ENCODE data around the gene NCK2.

NCK2 gene

DNA sequence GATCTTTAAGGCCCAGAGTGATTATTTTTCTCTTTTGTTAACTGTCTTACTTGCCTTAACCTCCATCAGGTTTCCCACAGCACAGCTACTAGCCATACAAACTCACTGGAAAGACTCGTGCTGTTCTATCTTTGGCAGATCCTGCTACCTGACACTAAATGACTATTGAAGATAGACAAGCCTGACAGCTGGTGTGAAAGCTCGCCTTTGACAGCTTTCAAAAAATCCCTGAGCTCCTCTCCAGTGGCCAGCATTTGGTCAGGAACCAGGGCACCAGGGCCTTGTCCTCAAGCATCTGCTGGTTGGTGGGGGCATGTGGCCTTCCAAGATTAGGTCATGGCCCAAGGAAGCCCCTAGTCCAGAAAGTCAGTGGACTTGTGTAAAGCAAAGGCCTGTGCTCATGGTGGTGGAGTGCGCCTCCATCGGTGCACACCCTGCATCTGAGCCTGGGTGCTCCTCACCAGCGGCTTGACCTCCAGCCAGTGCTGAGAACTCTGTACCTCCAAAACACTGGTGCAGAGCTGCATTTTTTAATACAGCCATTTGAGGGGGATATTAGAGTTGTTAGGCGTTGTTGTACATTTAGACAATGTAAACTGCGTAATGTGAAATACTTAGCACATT is 158.5 kb downstream of the NCK2 start:
- no peak for DNase-seq

DNA sequence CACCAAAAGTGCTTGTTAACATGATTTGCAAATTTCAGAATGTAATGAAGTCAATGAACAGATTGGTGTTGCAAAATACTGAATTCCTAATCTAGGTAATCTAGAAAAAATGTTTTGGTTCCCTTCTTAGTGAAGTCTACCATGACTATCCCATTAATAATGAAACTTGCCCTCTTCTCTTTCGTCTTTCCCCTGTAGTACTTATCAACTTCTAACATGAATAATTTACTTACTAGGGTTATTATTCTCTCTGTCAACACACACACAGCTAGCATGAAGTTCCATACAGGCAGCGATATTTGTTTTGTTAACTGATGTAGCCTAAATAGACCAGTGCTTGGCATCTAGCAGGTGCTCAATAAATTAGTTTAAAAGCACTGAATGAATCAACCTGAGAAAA is 160.2 kb downstream of the NCK2 start:
- DNase-seq, result no peak

DNA sequence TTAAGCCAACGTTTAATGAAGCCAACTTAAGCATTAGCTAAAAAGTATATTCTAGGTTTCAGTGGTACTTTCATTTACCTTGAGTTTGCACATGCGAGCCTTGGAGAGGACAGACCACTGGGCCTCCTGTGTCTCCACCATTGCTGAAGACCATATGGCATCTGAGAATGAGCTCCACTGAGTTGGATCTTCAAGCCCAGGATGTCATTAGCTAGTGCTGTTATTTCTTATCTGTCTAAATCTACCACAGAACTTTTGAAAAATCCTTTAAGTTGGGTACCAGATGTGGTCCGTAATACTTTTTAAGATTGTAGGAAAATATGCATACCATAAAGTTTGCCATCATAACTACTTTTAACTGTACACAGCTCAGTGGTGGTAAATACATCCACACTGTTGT is 161.8 kb downstream of the NCK2 start:
- DNase-seq, result no peak

DNA sequence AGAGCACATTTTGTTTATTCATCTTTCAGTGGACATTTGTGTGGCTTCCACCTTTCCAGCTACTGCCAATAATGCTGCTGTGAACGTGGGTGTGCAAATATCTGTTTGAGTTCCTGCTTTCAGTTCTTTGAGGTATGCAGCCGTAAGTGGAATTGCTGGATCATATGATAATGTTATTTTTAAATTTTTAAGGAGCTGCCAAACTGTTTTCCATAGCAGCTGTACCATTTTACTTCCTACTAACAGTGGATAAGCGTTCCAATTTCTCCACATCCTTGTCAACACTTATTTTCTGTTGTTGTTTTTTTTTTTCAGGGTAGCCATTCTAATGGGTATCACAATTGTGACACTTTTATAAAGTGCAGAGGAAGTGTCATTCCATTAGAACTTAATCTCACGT is 162.5 kb downstream of the NCK2 start:
- no peak for DNase-seq

DNA sequence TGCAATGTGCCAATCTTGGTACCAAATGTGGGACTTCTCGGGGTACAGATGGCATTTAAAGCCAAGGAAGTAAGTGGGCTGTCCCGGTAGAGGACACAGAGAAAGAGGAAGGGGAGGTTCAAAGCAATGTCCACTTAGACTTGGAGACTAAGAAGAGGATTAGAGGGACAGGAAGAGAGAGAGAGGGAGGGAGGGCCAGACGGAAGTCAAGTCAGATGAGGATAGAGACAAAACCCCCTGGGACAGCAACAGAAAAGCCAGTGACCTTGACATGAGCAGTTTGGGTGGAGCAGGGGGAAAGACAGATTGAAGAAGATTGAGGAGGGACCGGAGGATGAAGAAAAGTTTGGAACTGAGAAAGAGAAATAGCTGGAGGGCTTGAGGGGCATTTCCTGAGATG is 164.5 kb downstream of the NCK2 start:
- DNase-seq, result no peak

DNA sequence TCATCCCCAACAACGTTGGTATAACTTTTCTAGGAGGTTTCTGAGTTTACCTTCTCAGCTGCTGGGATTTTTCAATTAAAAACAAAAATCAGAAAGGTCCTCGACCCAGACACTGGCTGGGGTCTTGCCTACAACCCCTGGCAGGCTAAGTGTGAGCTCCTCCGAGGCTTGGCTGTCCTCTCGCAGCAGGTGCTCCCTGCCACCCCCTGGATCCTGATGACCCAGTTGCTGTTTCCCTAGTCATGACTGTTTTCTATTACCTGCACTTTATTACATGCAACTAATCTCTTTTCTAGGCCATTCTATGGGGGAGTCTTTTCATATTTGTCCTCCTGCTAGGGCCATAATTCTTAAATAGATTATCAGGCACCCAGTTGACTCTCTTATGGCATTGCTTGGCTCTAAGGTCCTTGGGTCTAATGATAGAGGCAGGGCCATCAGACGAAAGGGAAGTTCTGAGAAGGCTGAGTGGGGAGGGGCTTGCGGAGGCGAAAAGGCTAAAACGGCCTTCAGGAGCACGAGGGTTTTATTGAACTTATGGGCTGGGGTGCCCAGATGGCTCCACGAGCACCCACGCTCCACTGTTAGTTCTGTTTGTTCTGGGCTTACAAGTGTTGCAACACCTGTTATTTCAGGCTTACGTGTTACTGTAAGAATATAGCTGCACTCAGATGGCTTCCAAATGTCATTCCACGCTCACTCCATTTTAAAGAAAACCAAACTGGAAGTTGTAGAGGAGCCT is 166.0 kb downstream of the NCK2 start:
- DNase-seq, result no peak

DNA sequence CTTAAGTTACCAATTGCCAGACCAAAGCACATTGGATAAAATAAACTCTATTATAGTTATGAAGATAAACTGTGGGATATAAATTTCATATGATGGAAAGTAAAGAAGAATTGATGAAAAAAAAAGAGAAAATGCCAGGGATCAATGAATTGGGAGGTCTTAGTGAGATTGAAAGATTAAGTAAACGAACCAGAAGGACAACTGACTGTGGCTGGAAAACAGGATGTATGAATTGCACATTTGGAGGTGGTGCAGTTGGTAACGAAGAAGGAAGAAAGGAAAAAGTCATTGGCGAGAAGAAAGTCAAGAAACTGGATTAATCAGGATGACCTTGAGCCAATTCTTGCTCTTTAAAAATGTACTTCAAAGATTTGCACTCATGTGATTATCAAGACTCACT is 166.7 kb downstream of the NCK2 start:
- DNase-seq, result no peak

DNA sequence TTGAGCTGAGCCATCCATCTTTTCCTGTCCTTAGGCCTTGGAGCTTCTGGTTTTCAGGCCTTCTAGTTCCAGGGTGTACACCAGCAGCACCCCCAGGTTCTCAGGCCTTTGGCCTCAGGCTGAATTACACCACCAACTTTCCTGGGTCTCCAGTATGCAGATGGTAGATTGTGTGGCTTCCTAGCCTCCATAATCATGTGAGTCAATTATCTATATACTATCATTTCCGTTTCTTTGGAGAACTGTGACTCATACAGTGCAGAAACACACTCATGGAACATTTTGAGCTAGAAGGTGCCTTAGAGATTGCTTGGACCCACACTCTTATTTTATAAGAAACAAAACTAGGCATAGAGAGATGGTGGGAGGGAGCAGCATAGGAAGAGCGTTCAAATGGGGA is 167.4 kb downstream of the NCK2 start:
- DNase-seq, result peak; percentile 29

DNA sequence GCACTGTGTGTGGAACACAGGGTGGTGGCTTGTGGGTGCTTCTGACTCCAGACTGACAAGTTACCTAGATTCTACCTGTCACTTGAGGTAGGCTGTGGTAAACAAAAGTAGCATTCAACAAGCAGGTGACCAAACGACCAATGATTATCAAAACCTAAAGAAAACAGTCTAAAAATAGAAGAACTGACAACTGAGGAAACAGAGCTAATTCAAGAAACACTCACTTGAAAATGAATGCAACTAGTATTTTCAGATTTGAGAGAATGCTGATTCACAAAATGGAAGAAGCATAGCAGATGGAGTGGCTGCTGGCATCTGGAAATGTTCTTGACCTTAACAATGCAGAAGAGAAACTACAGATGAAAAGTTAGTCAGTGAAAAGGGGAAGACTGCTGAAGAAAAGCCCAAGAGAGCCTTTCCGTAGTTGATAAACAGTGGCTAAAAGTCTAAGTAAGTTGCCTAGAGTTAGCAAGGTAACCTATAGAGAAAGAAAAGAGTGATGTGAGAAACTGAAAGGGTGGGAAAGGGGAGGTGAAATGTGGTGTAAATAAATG is 170.4 kb downstream of the NCK2 start:
- DNase-seq, result no peak

DNA sequence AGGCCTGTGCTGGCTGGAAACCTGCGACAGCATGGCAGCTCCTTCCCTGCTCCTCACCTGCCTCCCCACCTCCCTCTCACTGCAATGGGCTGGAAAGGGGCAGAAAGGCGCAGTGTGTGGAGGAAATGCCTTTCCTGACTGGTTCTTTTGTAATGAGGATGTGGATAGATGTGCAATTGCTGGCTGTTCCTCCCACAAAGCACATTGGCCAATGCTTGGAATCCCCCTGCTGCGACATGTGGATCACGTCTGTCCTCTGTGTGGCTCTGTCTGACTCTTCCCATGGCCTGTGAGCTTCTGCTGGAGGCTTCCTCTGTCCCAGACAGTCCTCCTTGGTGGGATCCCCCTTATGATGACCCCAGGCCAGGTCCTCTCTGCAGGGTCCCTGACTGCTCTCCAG is 172.5 kb downstream of the NCK2 start:
- peak; percentile 43 for DNase-seq

DNA sequence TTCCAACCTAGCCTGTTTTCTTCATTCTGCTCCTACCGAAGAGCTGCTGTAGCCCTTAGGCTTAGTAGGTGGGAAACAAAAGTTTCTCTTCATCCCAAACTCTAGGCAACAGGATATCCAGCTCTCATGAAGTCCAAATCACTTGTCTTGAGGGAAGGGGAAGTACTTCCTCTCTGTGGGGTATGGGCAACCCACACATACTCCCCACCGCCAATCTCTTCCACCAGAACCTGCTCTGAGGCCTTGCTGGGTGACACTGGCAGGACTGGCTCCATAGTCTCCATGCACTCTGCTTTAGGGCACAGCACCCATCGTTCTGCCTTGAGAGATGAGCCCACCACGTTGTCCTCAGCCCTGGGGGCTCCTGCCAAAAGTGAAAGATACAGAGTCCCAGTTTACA is 173.0 kb downstream of the NCK2 start:
- DNase-seq, result peak; percentile 28

DNA sequence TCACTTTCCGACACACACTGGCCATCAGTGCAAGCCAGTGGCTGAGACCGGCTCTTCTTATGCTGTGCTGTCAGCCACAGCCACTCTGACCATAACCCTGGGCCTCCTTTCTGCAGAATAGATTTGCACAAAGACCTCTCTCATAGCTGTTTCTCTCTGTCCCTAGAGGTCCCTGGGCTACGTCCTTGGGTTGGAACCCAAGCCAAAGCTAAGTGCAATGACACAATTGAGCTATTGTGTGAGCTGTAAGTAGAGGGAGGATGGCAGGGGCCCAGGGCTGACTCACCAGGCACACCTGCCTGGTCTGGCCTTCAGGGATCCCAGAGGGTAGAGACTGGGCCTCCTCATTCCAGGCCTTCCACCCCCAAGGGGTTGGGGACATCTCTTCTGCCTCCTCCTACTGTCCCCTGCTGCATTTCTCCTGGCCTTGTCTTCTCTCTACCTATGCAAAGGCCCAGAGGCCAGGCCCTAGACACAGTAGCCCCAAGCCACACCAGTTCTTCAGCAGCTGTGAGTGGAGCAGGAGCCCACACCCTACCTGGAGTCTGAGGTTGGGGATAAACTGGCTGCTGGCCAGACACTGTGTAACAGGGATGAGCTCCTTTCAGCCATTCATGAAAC is 174.6 kb downstream of the NCK2 start:
- DNase-seq, result peak; percentile 46

DNA sequence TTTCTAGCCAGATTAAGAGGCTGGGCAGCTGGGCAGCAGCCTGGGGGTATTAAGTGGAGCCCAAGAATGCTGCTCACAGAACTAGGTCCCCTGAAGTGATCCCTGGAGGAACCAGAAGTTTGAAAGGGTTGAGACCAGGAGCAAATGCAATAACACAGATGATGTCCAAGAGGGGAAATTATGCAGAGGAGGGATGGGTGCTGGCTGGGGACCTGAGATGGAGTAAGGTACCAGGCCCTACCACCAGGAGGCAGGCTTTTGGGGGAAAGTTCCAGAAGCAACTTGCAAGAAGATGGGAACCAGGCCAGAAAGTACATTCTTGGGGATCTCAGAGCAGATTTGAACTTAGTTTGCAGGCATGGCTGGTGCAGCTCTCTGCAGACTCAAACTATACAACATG is 175.1 kb downstream of the NCK2 start:
- peak; percentile 67 for DNase-seq

DNA sequence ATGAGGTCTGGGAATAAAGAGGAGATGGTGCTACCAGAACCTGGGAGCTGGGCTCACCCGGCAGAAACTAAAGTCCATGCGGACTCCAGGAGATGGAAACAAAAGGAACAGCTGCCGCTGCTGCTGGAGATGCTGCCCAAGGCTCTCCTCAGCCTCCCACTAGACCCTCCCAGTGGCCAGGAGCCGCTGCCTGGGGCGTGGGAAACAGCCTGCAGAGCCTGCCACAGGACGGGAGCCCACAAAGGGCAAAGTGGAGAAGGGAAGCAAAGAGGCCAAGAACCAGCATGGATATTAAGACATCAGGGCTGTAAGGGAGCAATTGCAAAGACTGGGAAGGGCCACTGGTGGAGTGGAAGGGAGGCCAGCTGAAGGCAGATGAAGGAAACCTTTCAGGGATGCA is 179.6 kb downstream of the NCK2 start:
- DNase-seq, result peak; percentile 23

DNA sequence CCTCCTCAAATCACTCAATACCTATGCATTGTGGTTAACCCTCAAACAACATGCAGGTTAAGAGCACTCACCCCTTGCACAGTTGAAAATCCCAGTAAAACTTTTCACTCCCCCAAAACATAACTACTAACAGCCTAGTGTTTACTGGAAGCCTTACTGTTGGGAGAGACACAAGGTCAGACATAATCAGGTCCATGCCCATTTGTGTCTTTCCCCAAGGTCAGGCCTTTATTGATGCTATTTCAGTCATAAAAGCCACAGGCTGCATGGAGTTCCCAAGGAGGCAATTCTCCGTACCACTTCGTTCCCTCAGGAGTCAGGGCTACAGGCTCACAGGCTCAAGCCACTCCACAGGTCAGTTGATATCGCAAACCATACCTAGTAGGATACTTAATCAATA is 180.2 kb downstream of the NCK2 start:
- peak; percentile 22 for DNase-seq

DNA sequence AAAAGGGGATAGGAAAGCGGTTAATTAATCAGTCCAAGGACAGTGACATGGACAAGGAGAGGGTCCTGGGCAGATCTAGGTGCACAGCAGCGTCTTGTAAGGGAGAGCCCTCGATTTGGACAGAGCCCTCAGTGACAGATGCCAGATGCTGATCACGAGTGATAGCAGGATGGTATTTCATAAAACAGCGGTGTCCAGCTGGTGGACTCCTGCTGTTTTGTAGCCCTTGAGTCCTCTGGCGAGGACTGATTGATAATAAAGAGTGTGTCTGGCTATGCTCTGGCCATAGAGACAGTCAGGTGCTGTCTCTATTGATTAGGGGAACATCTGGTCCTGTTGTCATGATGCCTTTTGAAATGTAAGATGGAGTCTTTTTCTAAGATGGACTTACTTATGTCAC is 180.7 kb downstream of the NCK2 start:
- DNase-seq, result peak; percentile 37

DNA sequence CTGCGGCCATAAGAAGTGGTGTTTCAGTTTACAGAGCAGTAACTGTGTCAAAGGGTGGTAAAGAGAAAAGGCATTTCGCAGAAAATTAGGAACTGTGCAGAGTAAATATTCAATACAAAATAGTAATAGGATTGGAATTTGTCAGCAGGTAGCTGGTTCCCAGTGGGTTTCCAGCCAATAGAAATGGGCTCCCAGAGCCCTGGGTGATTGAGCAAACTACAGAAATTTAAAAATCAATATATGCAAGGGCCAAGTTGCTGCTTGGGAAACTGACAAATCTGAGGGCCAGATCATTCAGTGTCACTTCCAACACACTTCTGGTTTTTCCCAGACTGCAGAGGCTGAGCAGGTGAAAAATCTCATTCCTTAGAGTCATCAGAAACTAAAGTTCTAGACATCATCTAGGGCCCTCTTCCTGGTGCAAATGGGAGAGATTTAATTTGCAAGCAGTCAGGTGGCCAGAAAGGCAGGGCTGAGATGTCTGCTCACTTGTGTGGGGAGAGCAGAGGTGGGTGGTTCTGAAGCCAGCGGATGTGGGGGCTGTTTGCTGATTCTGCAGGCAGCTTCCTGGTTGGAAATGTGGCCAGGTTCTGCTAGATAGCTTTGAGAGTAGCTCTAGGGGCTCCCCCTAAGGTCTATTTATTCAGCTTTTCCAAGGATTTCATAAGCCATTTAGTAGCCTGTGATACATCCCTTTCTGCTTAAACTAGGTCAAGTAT is 182.4 kb downstream of the NCK2 start:
- peak; percentile 63 for DNase-seq

DNA sequence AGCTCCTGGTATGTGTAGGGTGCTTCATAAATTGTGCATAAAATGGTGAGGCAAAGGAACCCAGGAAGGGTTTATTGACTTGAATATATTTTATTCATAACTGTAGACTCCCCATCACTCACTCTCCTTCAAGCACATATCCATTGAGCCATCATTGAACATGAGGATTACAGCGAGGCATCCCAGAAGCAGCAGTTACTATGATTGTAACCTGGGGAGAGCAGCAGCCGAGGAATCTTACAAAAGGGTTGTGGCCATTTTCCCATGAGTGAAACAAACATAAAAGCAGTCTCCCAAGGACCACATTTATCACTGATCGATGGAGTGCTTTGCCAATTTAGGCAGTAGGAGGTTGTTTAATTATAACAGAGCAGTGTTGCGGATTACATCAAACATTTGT is 183.4 kb downstream of the NCK2 start:
- DNase-seq, result peak; percentile 34

DNA sequence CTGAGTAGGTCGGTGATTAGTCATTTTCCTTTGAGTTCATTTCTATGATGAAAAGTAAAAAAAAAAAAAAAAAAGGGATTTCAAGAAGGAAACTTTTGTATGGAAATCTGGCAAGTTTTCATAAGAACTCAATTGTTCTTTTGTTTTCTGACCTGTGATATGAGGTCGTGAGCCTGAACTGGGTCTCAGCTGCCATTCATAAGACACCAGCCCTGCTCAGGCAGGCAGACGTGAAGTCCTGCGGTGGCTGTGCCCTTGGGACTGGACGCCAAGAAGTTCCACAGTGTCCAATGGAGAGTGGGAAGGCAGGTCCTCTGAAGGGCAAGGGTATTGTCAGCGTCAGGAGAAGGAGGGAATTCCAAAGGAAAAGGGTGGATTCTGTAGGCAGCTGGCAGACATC is 183.9 kb downstream of the NCK2 start:
- DNase-seq, result peak; percentile 46

DNA sequence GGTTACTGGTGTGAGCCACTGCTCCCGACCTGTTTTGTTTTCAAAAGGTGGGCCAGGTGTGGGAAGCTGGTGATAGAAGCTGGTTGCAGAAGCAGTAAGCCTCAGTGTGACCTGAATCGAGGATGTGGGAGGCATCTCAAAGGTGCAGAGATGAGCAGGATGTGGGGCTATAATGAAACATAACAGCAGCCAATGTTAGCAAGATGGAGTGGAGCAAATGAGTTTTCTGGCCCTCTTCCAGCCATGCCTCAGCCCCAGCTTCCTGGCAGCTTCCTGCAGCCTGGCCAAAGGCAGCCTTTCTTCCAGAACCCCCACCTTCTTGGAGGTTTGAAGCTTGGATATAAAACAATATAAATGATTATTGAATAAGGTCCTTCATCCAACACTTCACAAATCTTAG is 184.8 kb downstream of the NCK2 start:
- DNase-seq, result no peak

DNA sequence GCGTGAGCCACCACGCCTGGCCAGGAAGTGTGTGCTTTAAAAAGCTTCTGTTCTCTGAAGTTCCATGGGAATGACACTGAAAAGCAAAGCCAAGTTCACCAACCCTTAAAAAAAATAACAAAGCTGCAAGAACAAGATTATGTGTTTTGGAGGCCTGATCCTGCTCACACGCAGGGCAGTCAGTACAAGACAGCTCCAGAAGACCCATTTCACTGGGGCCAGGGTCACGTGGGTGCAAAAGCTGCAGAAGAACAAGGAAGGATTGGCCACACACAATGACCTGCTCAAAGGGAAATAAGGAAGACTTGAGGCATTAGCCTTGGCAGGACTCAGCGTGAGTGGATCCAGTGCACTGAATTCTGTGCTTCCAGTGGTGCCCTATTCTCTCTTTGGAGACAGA is 187.9 kb downstream of the NCK2 start:
- peak; percentile 20 for DNase-seq

DNA sequence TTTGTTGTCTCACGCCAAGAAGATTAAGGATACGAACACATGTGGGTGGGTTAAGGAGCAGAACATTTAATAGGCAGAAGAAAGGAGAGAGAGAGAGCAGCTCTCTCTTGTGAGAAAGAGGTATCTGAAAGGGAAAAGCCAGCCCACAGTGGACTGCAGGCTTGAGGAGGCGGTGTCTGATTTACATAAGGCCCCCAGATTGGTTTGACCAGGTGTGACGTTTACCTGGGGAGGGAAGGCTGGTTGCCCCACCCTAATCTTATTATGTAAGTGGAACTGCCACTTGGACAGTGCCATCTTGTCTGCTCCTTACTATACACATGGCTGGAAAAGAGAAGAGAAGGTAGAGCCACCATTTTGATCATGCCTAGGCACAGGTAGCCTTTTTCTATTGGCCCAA is 189.2 kb downstream of the NCK2 start:
- DNase-seq, result peak; percentile 41

DNA sequence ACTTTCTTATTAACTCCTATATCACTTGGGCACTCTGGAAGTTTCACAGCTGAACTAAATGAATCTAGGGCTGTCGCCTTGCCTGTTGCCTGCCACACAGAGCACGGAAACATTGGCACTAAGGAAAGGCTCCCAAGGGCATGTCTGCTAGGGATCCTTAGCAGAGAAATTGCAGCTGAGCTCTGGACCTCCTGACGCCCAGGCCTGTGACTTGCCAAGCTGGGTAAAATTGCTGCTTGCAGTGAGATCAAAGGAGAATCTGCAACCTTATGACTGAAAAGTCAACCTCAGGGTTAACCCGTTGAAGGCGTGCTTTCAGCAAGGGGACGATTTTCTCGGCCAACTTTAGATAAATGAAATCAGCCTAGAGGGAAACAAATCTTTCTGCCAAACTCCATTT is 189.8 kb downstream of the NCK2 start:
- peak; percentile 54 for DNase-seq

DNA sequence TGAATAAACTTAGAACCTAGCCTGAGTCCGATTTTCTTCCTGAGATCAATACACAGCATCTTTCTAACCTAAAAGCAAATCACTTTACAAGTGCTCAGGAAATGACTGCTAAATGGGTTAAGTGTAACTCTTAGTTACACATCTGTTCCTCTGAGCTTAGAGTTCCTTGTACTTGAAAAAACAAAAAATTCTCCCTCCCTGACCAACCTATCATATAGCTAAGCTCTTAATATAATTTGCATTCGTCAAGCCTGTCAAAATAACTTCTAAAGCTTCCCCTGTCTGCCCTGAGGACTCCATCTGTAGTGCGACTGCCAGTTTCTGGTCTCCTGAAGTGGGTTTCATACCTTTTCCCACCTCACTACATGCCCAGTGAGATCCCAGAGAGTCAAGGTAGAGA is 190.4 kb downstream of the NCK2 start:
- no peak for DNase-seq
